ENCODE results near the gene NOS1AP.
"Not testable (repeated sequence)": the region's sequence is repeated elsewhere in the genome, so short reads cannot be mapped to it uniquely, and the experiment has no call there.

The NOS1AP gene

GRCh38 chr1:162038624-162039023 lies 30.9 kb upstream of the NOS1AP start:
- TF ChIP-seq ZFX (IDR thresholded peaks at IDR 0.05) (no peak), CTCF (conservative IDR thresholded peaks at IDR 0.05) (no peak)
- H3K27ac ChIP-seq, result no peak overlapping the region

GRCh38 chr1:162040001-162040400 lies 29.5 kb upstream of the NOS1AP start:
- no peak for TF ChIP-seq CTCF (conservative IDR thresholded peaks at IDR 0.05)
- H3K27ac ChIP-seq, result no peak overlapping the region

- H3K27ac ChIP-seq, result no peak overlapping the region
- TF ChIP-seq CTCF (conservative IDR thresholded peaks at IDR 0.05), result peak; percentile 58
- TF ChIP-seq ZFX (IDR thresholded peaks at IDR 0.05), result no peak
Observed at GRCh38 chr1:162040657-162041056, 28.8 kb upstream of the NOS1AP start.

GRCh38 chr1:162042361-162042760 lies 27.1 kb upstream of the NOS1AP start:
- TF ChIP-seq ZFX (IDR thresholded peaks at IDR 0.05), result no peak
- TF ChIP-seq CTCF (conservative IDR thresholded peaks at IDR 0.05), result no peak
- H3K27ac ChIP-seq, result no peak overlapping the region

GRCh38 chr1:162046921-162047320 lies 22.6 kb upstream of the NOS1AP start:
- no peak for TF ChIP-seq ZFX (IDR thresholded peaks at IDR 0.05)
- no peak for TF ChIP-seq CTCF (conservative IDR thresholded peaks at IDR 0.05)

GRCh38 chr1:162053949-162054348 lies 15.5 kb upstream of the NOS1AP start:
- not testable (repeated sequence) for H3K27ac ChIP-seq

More at GRCh38 chr1:162046921-162047320, 22.6 kb upstream of the NOS1AP start:
- no peak overlapping the region for H3K27ac ChIP-seq

GRCh38 chr1:162055062-162055461 lies 14.4 kb upstream of the NOS1AP start:
- TF ChIP-seq CTCF (conservative IDR thresholded peaks at IDR 0.05) (no peak), ZFX (IDR thresholded peaks at IDR 0.05) (no peak)
- H3K27ac ChIP-seq, result no peak overlapping the region

GRCh38 chr1:162056043-162056442 lies 13.4 kb upstream of the NOS1AP start:
- TF ChIP-seq CTCF (conservative IDR thresholded peaks at IDR 0.05) (peak; percentile 97), ZFX (IDR thresholded peaks at IDR 0.05) (no peak)
- H3K27ac ChIP-seq, result no peak overlapping the region

All from C4-2B (cell line).